H1 (cell line): ENCODE measurements around the gene PGLYRP1. TPM values are rescaled to one million over a fixed set of nuclear protein-coding genes. Genes with fewer than 3 reads are reported as not detected.
A peak's percentile ranks its signal among the peaks of the same experiment; 100 is the strongest.

Experiments
- CTCF ChIA-PET: fragments of 300-600 bp; sonication (Branson Sonifier 250); formaldehyde crosslinking; loops from one replicate; lab custom pipeline; 2021; ENCODE audit not compliant: partially characterized antibody; lab: Charles Lee
- POLR2A ChIA-PET: fragments of 300-600 bp; sonication (Branson Sonifier 250); formaldehyde crosslinking; loops from one replicate; lab custom pipeline; 2021; ENCODE audit warnings: inconsistent platforms; ENCODE audit not compliant: partially characterized antibody; lab: Charles Lee
- DNase-seq, 2 experiments: peaks; one replicate each; pipeline versions ENCODE4 v3.0.0 to v3.0.0-alpha.2; 2010 to 2022; ENCODE audit warnings: low spot score in 2 of 2, low read depth in 1 of 2, mixed read lengths in 1 of 2
- FAIRE-seq: peaks from 2 replicates; lab custom pipeline; 2011; peaks lifted over from hg19 to GRCh38; lab: Jason Lieb, UNC
- H2AFZ ChIP-seq: 2 replicates; pipeline ENCODE4 v1.8.1; 2012; ENCODE audit warnings: low read length, inconsistent platforms
- H2AK5ac ChIP-seq: 2 replicates; pipeline ENCODE4 v1.6.1; 2013; ENCODE audit warnings: low read depth, low read length
- H2BK120ac ChIP-seq: replicated peaks from 2 replicates; pipeline ENCODE3; 2013; ENCODE audit warnings: low read depth, low read length, inconsistent platforms
- H2BK12ac ChIP-seq: 2 replicates; pipeline ENCODE4 v1.6.1; 2013; ENCODE audit warnings: low read depth, low read length
- H2BK15ac ChIP-seq: 2 replicates; pipeline ENCODE4 v1.6.1; 2013; ENCODE audit warnings: low read length
- H2BK20ac ChIP-seq: 2 replicates; pipeline ENCODE4 v1.6.1; 2013; ENCODE audit warnings: low read length
- H2BK5ac ChIP-seq: 2 replicates; pipeline ENCODE4 v1.6.1; 2013; ENCODE audit warnings: low read depth, low read length
- H3K14ac ChIP-seq: 2 replicates; pipeline ENCODE4 v1.6.1; 2013; ENCODE audit warnings: inconsistent platforms; ENCODE audit not compliant: insufficient read length
- H3K18ac ChIP-seq: 2 replicates; pipeline ENCODE4 v1.6.1; 2013; ENCODE audit warnings: low read length; ENCODE audit errors: extremely low read depth
- H3K23ac ChIP-seq: 2 replicates; pipeline ENCODE4 v1.6.1; 2013; ENCODE audit warnings: inconsistent platforms; ENCODE audit not compliant: insufficient read length
- H3K23me2 ChIP-seq: 2 replicates; pipeline ENCODE4 v1.6.1; 2013; ENCODE audit warnings: low read depth, low read length
- H3K27ac ChIP-seq: 2 replicates; pipeline ENCODE4 v1.6.1; 2011; ENCODE audit warnings: low read depth, low read length, inconsistent platforms
- H3K27me3 ChIP-seq, 4 experiments: replicated peaks in 1 of 4; 1 replicate in 1 of 4; 2 replicates in 3 of 4; pipeline versions ENCODE4 v1.6.1 to v1.8.1; 2011 to 2013; ENCODE audit warnings: low read length in 3 of 4, mild to moderate bottlenecking in 3 of 4, inconsistent platforms in 2 of 4, mixed read lengths in 2 of 4, moderate library complexity in 1 of 4; ENCODE audit not compliant: control insufficient read depth in 3 of 4, insufficient read depth in 3 of 4; ENCODE audit errors: extremely low read depth in 1 of 4
- H3K36me3 ChIP-seq, 4 experiments: 2 replicates each; pipeline versions ENCODE4 v1.6.1 to v1.8.1; 2011 to 2013; ENCODE audit warnings: mild to moderate bottlenecking in 4 of 4, low read length in 3 of 4, moderate library complexity in 2 of 4, control low read depth in 1 of 4, inconsistent platforms in 1 of 4; ENCODE audit not compliant: insufficient read depth in 4 of 4, control insufficient read depth in 2 of 4
- H3K4ac ChIP-seq: replicated peaks from 2 replicates; pipeline ENCODE3; 2013; ENCODE audit warnings: low read length, low read depth, mixed read lengths, inconsistent platforms; ENCODE audit not compliant: insufficient read length
- H3K4me1 ChIP-seq, 4 experiments: replicated peaks in 1 of 4; 1 replicate in 1 of 4; 2 replicates in 3 of 4; pipeline versions ENCODE4 v1.6.1 to v1.8.1; 2011 to 2013; ENCODE audit warnings: low read length in 3 of 4, inconsistent platforms in 2 of 4, mixed read lengths in 1 of 4; ENCODE audit not compliant: insufficient read depth in 4 of 4, control insufficient read depth in 3 of 4
- H3K4me2 ChIP-seq, 2 experiments: 2 replicates each; pipeline versions ENCODE4 v1.6.1 to v1.8.1; 2011 to 2013; ENCODE audit warnings: low read depth in 2 of 2, low read length in 2 of 2, control low read depth in 1 of 2, inconsistent platforms in 1 of 2, mild to moderate bottlenecking in 1 of 2; ENCODE audit not compliant: insufficient read depth in 1 of 2
- H3K4me3 ChIP-seq, 4 experiments: fragments of 200-600, 300-600 bp in 1 of 4; sonication (generic), shearing (Covaris generic), sonication (Bioruptor Twin) in 1 of 4; 2 replicates each; pipeline versions ENCODE4 v1.5.1 to v1.8.1; 2011 to 2016; ENCODE audit warnings: low read length in 4 of 4, low read depth in 3 of 4, control low read depth in 2 of 4, inconsistent platforms in 2 of 4, mild to moderate bottlenecking in 2 of 4, mixed read lengths in 1 of 4, moderate library complexity in 1 of 4; ENCODE audit not compliant: insufficient read depth in 2 of 4; ENCODE audit errors: extremely low read depth in 1 of 4
- H3K56ac ChIP-seq: replicated peaks from 2 replicates; pipeline ENCODE3; 2013; ENCODE audit warnings: low read depth, mild to moderate bottlenecking, mixed read lengths, low read length, inconsistent platforms; ENCODE audit not compliant: insufficient read length
- H3K79me1 ChIP-seq: 2 replicates; pipeline ENCODE4 v1.6.1; 2013; ENCODE audit warnings: low read depth, low read length, control low read depth
- H3K79me2 ChIP-seq, 2 experiments: 2 replicates each; pipeline versions ENCODE4 v1.6.1 to v1.8.1; 2012 to 2013; ENCODE audit warnings: low read length in 2 of 2, mild to moderate bottlenecking in 2 of 2, inconsistent platforms in 1 of 2; ENCODE audit not compliant: insufficient read depth in 2 of 2, control insufficient read depth in 1 of 2
- H3K9ac ChIP-seq, 4 experiments: replicated peaks in 1 of 4; 1 replicate in 1 of 4; 2 replicates in 3 of 4; pipeline versions ENCODE4 v1.6.1 to v1.8.1; 2011 to 2013; ENCODE audit warnings: low read depth in 3 of 4, low read length in 3 of 4, control low read depth in 2 of 4, mild to moderate bottlenecking in 2 of 4, moderate library complexity in 2 of 4, inconsistent platforms in 1 of 4; ENCODE audit errors: extremely low read depth in 1 of 4
- H3K9me3 ChIP-seq, 2 experiments: 2 replicates each; pipeline versions ENCODE4 v1.6.1 to v1.8.1; 2012 to 2013; ENCODE audit warnings: mild to moderate bottlenecking in 2 of 2, moderate library complexity in 2 of 2, control low read depth in 1 of 2, inconsistent platforms in 1 of 2, low read depth in 1 of 2, low read length in 1 of 2, mixed read lengths in 1 of 2; ENCODE audit not compliant: insufficient read depth in 2 of 2
- H4K20me1 ChIP-seq, 2 experiments: replicated peaks in 1 of 2; 2 replicates each; pipeline versions ENCODE3 to v1.8.1; 2011 to 2013; ENCODE audit warnings: inconsistent platforms in 2 of 2, low read length in 2 of 2, mild to moderate bottlenecking in 1 of 2; ENCODE audit not compliant: insufficient read depth in 2 of 2, control insufficient read depth in 1 of 2
- H4K5ac ChIP-seq: 2 replicates; pipeline ENCODE4 v1.6.1; 2013; ENCODE audit warnings: low read length, low read depth, mixed read lengths, inconsistent platforms; ENCODE audit not compliant: insufficient read length
- H4K8ac ChIP-seq: 2 replicates; pipeline ENCODE4 v1.8.0; 2013; ENCODE audit warnings: mild to moderate bottlenecking, moderate library complexity, low read length, inconsistent platforms; ENCODE audit not compliant: insufficient read depth; ENCODE audit errors: extremely low read depth
- H4K91ac ChIP-seq: replicated peaks from 2 replicates; pipeline ENCODE3; 2013; ENCODE audit warnings: low read length, mixed read lengths, inconsistent platforms; ENCODE audit not compliant: insufficient read length
- CHD1 ChIP-seq: IDR thresholded peaks from 2 replicates; pipeline ENCODE4 v1.6.1; 2012; ENCODE audit warnings: low read depth, low read length, improper control_type of control experiment
- CREB1 ChIP-seq: IDR thresholded peaks from 2 replicates; pipeline ENCODE4 v1.6.1; 2012; ENCODE audit warnings: inconsistent platforms
- KDM1A ChIP-seq: fragments of 200-600, 300-600 bp; sonication (generic); IDR thresholded peaks from 2 replicates; pipeline ENCODE4 v1.7.1; 2016; ENCODE audit warnings: mild to moderate bottlenecking, low read length, borderline replicate concordance
- RFX5 ChIP-seq: IDR thresholded peaks from 2 replicates; pipeline ENCODE4 v1.6.1; 2011; ENCODE audit warnings: low read depth, low read length, improper control_type of control experiment, borderline replicate concordance
- YY1 ChIP-seq: IDR thresholded peaks from 2 replicates; pipeline ENCODE4 v1.6.1; 2011; ENCODE audit warnings: low read depth, mild to moderate bottlenecking, low read length
- WGBS, 2 experiments: shearing (Covaris generic) in 1 of 2; methylation state at CpG; one replicate each; pipeline versions ENCODE4 v1.1.6 to v1.1.7; 2013 to 2015; ENCODE audit warnings: low lambda C conversion rate in 2 of 2, mixed read lengths in 2 of 2, inconsistent platforms in 1 of 2, low coverage in 1 of 2, missing lambda C conversion rate in 1 of 2; ENCODE audit not compliant: insufficient replicate concordance in 2 of 2, insufficient coverage in 1 of 2, insufficient read length in 1 of 2; ENCODE audit errors: extremely low coverage in 1 of 2, missing lambda C conversion rate in 1 of 2; 5-methylcytosine and 5-hydroxymethylcytosine counted together
- polyA plus RNA-seq, 7 experiments: library from polyadenylated mRNA; depleted of rRNA in 3 of 7; stranded (reverse) in 5 of 7; unstranded in 2 of 7; fragments of >200 nt in 5 of 7; fragments of 200-250 nt in 2 of 7; gene quantifications; 1 replicate in 5 of 7; 2 replicates in 1 of 7; 4 replicates in 1 of 7; pipeline versions ENCODE4 v1.2.1 to v1.2.3, GENCODE V29; 2011 to 2013; ENCODE audit warnings: missing spikeins in 2 of 7, mixed read lengths in 2 of 7
- total RNA-seq: library from RNA; stranded (reverse); fragmentation: NEBNext Ultra II Directional; extraction: Animal tissue kit (Norgen Biotek cat#: 25700); gene quantifications from 2 replicates; pipeline ENCODE4 v1.2.1, GENCODE V29; 2021
- TF ChIP-seq, protein P1 (sequence below), 3 experiments: IDR thresholded peaks; 1 replicate in 2 of 3; 2 replicates in 1 of 3; pipeline versions ENCODE4 v1.5.1 to v1.6.1; 2011; ENCODE audit warnings: low read length in 3 of 3, mild to moderate bottlenecking in 3 of 3, inconsistent platforms in 2 of 3, low read depth in 1 of 3, moderate library complexity in 1 of 3; ENCODE audit not compliant: insufficient read depth in 1 of 3; ENCODE audit errors: control extremely low read depth in 1 of 3
- TF ChIP-seq, protein P2 (sequence below): IDR thresholded peaks from 2 replicates; pipeline ENCODE4 v1.6.1; 2012; ENCODE audit warnings: inconsistent platforms

PGLYRP1 gene
- total and polyA plus RNA-seq, 2 of the 8 experiments (the other 6 are each of a cell fraction or from before 2014, with no cell fraction given): not detected

DNA sequence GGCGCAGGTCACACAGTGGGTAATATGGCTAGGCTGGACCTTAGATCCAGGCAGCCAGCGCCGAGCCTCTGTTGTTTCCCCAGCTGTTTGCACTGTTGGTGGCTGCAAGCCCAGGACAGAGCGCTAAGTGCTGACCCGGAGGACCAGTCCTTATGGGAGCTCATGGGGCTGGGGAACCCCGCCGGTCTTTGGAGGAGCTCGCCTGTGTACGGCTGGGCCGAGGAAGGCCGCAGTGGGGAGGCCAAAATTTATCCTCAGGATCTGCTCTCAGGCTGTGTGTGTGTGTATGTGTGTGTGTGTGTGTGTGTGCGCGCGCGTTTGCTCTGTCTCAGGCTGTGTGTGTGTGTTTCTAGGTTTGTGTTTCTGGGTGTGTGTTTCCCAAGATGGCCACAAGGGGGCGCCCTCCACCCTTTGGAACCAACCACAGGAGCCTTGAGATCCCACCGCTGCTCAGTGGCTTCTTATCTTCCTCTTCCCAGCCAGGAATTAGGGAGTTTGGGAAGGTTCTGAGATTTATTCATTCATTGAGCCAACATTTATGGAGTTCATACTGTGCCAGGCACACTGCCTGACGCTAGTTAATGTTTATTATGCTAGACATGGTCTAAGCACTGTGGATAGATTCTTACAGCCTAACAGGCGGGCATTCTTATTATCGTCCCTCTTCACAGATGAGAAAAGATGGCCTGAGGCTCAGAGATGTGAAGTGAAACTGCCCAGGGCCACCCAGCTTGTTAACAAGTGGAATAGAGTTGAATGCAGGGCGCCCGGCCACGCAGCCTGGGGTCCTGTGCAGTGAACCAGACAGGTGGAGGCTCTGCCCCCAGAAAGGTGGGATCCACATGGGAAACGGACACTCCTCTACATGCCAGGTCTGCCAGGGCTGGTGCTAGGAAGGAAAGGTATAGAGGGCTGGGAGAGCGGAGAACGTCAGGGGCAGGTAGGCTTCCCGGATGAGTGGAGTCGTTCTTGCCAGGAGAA lies 13.0 kb downstream of the PGLYRP1 start:
- no peaks in the 10 kb centered on the region for H3K79me1 ChIP-seq
- no peak overlapping the region for H3K23ac ChIP-seq
- peak overlapping the region; percentile 5 for H4K91ac ChIP-seq
- no peak overlapping the region; a peak in 1 of 7 replicates for H3K9ac ChIP-seq
- FAIRE-seq: peak; percentile 81
- no peak overlapping the region for H3K27ac ChIP-seq
- no peak overlapping the region for H3K14ac ChIP-seq
- H2AFZ ChIP-seq: no peak overlapping the region
- H3K9me3 ChIP-seq: no peaks in the 10 kb centered on the region
- no peak overlapping the region for H4K5ac ChIP-seq
- H2BK5ac ChIP-seq: no peak overlapping the region; the same call in 1 of the 2 replicates
- H3K36me3 ChIP-seq: peaks cover 0 to 7% (median 0%) of the 10 kb centered on the region in 4 experiments; a peak in 4 of 8 replicates
- peak in 1 of 2 experiments; percentile 95 for DNase-seq
- H3K27me3 ChIP-seq: peaks cover 0 to 7% (median 6%) of the 10 kb centered on the region in 4 experiments; a peak in 4 of 7 replicates
- peak overlapping the region; percentile 75 for H4K8ac ChIP-seq
- no peak overlapping the region for H2BK12ac ChIP-seq
- H2BK20ac ChIP-seq: no peak overlapping the region
- peaks cover 4% of the 10 kb centered on the region; the same call in 1 of the 2 replicates for H3K23me2 ChIP-seq
- H3K79me2 ChIP-seq: no peaks in the 10 kb centered on the region
- peak overlapping the region in 1 of 2 experiments; percentile 24; a peak in 1 of 4 replicates for H3K4me2 ChIP-seq
- POLR2A ChIA-PET: no interaction called here
- peaks cover 0 to 6% (median 5%) of the 10 kb centered on the region in 4 experiments; a peak in 5 of 7 replicates for H3K4me1 ChIP-seq
- H3K4me3 ChIP-seq: no peak overlapping the region
- no peak overlapping the region for H2BK15ac ChIP-seq
- H4K20me1 ChIP-seq: peaks cover 5 to 8% of the 10 kb centered on the region in 2 experiments
- H2BK120ac ChIP-seq: no peak overlapping the region
- H3K18ac ChIP-seq: peak overlapping the region; percentile 0; the same call in 1 of the 2 replicates
- CTCF ChIA-PET: interaction anchor here (0.6 to 3.3 kb wide), 36 partner anchors 8 to 482 kb away, joined by 3 to 25 read pairs (median 4); partner anchors contain the start of genes CCDC61, MYPOP and NANOS2
- no peak overlapping the region for H3K4ac ChIP-seq
- no peak overlapping the region for H3K56ac ChIP-seq
- no peak overlapping the region for H2AK5ac ChIP-seq
- WGBS, 2 experiments: 66% methylated on average over 28 of the region's 28 CpGs; no CpG with 5 or more reads in 1 of the 2 experiments
- TF ChIP-seq YY1 (0 out of 2 replicates have a peak, but pooled peaks have one; percentile 22), RFX5 (no peak), KDM1A (0 out of 2 replicates have a peak, but pooled peaks have one; percentile 10), CHD1 (no peak), CREB1 (peak; percentile 44)
- TF ChIP-seq, protein P1, sequence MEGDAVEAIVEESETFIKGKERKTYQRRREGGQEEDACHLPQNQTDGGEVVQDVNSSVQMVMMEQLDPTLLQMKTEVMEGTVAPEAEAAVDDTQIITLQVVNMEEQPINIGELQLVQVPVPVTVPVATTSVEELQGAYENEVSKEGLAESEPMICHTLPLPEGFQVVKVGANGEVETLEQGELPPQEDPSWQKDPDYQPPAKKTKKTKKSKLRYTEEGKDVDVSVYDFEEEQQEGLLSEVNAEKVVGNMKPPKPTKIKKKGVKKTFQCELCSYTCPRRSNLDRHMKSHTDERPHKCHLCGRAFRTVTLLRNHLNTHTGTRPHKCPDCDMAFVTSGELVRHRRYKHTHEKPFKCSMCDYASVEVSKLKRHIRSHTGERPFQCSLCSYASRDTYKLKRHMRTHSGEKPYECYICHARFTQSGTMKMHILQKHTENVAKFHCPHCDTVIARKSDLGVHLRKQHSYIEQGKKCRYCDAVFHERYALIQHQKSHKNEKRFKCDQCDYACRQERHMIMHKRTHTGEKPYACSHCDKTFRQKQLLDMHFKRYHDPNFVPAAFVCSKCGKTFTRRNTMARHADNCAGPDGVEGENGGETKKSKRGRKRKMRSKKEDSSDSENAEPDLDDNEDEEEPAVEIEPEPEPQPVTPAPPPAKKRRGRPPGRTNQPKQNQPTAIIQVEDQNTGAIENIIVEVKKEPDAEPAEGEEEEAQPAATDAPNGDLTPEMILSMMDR (IDR thresholded peaks at IDR 0.05; ENCODE audit: control extremely low read depth in 1 of 3, insufficient read depth in 1 of 3, low read depth in 1 of 3, low read length in 3 of 3): peak; percentile 75 to 84 (median 82)
- TF ChIP-seq, protein P2, sequence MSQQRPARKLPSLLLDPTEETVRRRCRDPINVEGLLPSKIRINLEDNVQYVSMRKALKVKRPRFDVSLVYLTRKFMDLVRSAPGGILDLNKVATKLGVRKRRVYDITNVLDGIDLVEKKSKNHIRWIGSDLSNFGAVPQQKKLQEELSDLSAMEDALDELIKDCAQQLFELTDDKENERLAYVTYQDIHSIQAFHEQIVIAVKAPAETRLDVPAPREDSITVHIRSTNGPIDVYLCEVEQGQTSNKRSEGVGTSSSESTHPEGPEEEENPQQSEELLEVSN: no peak
